ENCODE measurements around the gene CFAP97.

CFAP97 gene

DNA sequence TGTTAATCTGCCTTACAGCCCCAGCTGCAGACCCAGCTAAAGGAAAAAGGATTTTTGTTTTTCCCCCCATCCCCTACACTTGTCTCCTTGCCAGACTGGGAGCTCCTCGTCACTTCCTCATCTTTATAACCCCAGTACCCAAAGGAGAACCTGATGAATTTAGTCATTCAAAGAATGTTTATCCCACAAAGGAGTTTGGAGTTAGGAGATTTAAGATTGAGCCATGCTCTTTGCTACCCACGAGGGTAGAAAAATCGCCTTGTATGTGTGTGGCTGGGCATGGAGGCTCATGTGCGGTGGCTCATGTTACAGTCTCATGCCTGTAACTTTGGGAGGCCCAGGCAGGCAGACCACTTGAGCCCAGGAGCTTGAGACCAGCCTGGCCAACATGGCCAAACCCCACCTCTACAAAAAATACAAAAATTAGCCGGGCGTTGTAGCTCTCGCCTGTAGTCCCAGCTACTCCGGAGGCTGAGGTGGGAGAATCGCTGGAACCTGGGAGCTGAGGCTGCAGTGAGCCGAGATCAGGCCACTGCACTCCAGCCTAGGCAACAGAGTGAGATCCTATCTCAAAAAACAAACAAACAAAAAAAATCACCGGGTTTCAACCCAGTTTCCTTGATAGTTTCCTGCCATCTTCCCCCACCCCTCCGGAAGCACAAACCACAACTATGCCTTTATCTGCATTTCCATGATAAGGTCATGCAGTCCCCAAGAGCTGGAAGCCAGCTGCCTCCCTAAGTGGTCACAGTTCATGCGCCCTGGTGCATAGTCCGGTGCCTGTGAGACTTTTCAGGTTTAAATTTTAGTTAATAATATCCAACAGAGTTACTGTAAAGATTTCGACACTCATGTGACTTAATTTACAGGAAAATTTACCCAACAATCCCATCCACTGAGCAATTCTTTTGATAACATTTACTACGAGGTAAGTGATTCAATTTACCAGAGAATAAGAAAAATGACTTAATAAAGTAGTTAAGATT lies 1.5 kb downstream of the CFAP97 start:
- in situ Hi-C loops (cut with HindIII; ENCODE audit: low sequenced_read_pairs), result no loop called here

DNA sequence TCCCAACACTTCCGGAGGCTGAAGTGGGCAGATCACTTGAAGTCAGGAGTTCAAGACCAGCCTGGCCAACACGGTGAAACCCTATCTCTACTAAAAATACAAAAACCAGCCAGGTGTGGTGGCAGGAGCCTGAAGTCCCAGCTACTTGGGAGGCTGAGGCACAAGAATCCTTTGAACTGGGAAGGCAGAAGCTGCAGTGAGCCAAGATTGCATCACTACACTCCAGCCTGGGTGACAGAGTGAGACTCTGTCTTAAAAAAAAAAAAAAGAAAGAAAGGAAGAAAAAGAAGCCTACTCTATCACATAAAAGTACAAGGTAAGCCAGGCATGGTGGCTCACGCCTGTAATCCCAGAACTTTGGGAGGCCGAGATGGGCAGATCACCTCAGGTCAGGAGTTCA lies 5.6 kb downstream of the CFAP97 start:
- in situ Hi-C loops (cut with HindIII; ENCODE audit: low sequenced_read_pairs), result loop anchor here (25.0 kb wide), 1 partner anchor 189 kb away; the partner anchor contains the start of genes ANKRD37 and LRP2BP

DNA sequence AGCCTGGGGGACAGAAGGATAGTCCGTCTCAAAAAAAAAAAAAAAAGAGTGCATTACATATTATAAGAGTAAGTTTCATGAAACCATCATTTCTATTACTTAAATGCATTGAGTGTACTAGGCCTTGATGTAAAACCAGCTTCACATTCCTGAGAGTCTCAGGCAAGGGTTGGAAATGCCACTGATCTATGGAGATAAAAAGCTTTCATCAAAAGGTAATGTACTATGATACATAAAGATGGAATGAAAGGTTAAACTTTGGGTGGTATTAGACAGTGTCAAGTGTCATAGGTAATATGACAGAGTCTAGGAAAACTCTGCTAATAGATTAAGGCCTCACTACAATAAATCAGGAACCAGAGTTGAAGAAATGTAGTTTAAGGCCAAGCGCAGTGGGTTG lies 7.4 kb downstream of the CFAP97 start:
- in situ Hi-C loops (cut with HindIII; ENCODE audit: low sequenced_read_pairs), result loop anchor here (25.0 kb wide), 1 partner anchor 191 kb away; the partner anchor contains the start of genes ANKRD37 and LRP2BP

DNA sequence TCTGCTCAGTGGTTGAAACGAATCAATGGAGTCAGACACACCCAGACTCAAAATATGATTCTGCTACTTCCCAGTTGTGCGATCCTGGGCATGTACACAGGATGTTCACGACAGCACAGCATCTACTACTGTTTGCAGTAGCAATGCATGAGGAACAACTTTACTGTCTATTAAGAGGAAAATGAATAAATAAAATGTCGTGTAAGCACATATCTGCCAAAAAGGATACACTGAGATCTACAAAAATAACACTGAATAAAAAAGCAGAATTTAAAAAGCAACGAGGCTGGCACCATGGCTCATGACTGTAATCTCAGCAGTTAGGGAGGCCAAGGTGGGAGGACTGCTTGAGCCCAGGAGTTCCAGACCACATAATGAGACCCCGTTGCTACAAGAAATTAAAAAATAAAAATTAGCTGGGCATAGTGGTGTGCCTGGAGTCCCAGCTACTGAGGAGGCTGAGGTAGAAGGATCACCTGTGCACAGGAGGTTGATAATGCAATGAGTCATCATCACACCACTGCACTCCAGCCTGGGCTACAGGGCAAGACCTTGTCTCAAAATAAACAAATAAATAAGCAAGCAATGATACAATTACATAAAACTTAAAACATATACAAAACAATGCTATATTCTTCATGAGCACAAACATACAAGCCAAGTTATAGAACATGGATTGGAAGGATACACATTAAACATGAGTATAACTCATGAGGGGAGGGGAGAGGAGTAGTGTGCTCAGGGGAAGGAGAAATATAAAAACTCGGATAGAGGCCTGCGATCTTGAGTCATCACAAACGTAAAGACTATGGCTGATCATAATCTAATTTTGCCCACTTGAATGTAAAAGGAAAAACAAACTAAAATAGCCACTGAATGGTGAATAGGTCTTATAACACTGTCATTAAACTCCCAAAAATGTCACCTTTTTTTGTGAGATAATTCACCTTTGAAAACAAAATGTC lies 8.6 kb downstream of the CFAP97 start:
- in situ Hi-C loops (cut with HindIII; ENCODE audit: low sequenced_read_pairs), result loop anchor here (25.0 kb wide), 1 partner anchor 192 kb away; the partner anchor contains the start of genes ANKRD37 and LRP2BP

- in situ Hi-C loops (cut with HindIII; ENCODE audit: low sequenced_read_pairs), result loop anchor here (25.0 kb wide), 1 partner anchor 195 kb away; the partner anchor contains the start of genes ANKRD37 and LRP2BP
Measured at GRCh38 chr4:185192059-185192458, 11.7 kb downstream of the CFAP97 start.

GRCh38 chr4:185190306-185190856 lies 13.4 kb downstream of the CFAP97 start:
- in situ Hi-C loops (cut with HindIII; ENCODE audit: low sequenced_read_pairs), result loop anchor here (25.0 kb wide), 1 partner anchor 197 kb away; the partner anchor contains the start of genes ANKRD37 and LRP2BP

- in situ Hi-C loops (cut with HindIII; ENCODE audit: low sequenced_read_pairs), result loop anchor here (25.0 kb wide), 1 partner anchor 198 kb away; the partner anchor contains the start of genes ANKRD37 and LRP2BP
Measured at GRCh38 chr4:185189606-185190305, 14.0 kb downstream of the CFAP97 start.

DNA sequence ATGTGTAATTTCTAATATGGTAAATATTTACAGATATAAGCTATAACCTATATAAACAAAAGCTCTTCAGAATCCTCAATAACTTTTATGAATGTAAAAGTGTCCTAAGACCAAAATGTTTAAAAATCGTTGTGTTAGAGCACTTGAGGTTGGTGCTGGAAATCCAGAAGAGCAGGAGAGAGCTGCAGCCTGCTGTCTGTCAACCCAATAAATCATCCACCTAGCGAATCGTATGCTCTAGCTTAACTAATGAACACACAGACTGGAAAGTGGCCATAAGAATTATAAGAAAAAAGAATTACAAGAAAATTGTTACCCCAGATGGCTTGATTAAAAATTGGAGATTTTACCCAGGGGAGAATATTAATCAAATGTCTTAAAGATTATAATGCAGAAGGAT lies 17.0 kb downstream of the CFAP97 start:
- in situ Hi-C loops (cut with HindIII; ENCODE audit: low sequenced_read_pairs), result loop anchor here (25.0 kb wide), 1 partner anchor 201 kb away; the partner anchor contains the start of genes ANKRD37 and LRP2BP

DNA sequence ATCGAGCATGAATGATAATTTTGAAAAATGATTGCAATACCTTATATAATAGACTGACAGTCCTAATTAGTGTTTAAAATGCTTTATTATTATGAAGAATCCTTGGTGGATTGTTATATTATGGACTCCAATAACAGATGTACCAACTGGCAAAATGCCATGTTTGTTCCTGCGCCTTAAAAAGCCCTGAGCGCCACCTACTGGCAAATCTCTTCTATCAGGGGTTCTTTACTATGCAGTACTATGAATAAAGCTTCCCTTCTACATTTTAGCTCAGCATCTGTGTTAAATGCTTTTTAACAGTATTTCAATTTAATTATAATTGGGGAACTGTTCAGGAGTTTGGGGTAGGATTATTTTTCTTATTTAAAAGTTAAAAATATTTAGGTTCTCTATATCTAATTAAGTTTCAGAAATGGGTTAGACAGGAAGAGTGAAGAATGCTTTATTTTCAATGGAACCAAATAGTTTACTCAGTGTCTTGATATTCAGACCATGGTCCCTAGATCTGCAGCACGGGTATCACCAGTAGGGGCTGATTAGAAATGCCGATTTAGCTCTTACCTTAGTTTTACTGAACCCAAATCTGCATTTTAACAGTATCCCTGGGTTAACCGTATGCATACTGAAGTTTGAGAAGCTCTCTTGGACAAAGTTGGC lies 20.0 kb downstream of the CFAP97 start:
- in situ Hi-C loops (cut with HindIII; ENCODE audit: low sequenced_read_pairs), result loop anchor here (25.0 kb wide), 1 partner anchor 204 kb away; the partner anchor contains the start of genes ANKRD37 and LRP2BP

DNA sequence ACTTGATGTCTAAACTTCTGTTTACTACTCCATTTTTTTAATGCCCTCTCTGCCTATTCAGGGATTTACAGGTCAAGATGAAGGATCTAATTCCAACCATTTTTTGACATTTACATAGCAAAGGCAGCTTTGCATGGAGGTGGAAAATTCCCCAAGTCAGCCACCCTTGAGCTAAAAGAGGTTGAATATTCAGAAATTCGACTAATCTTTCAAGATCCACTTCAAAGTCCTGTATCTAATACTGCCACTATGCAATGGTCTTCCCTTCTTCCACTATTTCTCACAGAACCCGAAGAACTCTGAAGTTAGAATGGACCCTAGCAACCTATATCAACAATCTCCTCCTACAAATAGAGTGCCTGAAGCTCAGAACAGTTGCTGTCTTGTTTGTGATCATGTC lies 21.6 kb downstream of the CFAP97 start:
- in situ Hi-C loops (cut with HindIII; ENCODE audit: low sequenced_read_pairs), result loop anchor here (25.0 kb wide), 1 partner anchor 205 kb away; the partner anchor contains the start of genes ANKRD37 and LRP2BP

DNA sequence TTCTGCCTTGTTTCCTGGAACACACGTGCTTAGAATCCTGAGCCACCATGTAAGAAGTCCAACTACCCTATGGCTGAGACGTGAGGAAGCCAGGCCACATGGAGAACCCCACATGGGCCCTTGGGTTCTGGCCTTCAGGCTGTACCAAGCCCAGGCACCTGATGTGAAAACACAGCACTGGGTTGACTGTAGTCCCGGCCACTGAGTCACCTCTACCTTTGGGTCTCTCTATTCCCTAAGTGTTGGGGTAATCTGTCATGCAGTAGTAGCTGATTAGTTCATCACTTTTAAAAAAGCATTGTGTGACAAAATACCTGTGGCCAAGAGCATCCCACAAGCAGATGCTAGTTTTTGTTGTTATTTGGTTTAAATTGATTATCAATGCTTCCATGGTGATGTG lies 24.3 kb downstream of the CFAP97 start:
- in situ Hi-C loops (cut with HindIII; ENCODE audit: low sequenced_read_pairs), result loop anchor here (25.0 kb wide), 1 partner anchor 208 kb away; the partner anchor contains the start of genes ANKRD37 and LRP2BP

- in situ Hi-C loops (cut with HindIII; ENCODE audit: low sequenced_read_pairs), result no loop called here
Measured at GRCh38 chr4:185171373-185172071, 32.3 kb downstream of the CFAP97 start.

GRCh38 chr4:185167234-185167633 lies 36.6 kb downstream of the CFAP97 start:
- in situ Hi-C loops (cut with HindIII; ENCODE audit: low sequenced_read_pairs), result no loop called here

GRCh38 chr4:185165605-185166063 lies 38.2 kb downstream of the CFAP97 start:
- in situ Hi-C loops (cut with HindIII; ENCODE audit: low sequenced_read_pairs), result no loop called here

GRCh38 chr4:185151296-185151695 lies 52.5 kb downstream of the CFAP97 start:
- in situ Hi-C loops (cut with HindIII; ENCODE audit: low sequenced_read_pairs), result no loop called here

DNA sequence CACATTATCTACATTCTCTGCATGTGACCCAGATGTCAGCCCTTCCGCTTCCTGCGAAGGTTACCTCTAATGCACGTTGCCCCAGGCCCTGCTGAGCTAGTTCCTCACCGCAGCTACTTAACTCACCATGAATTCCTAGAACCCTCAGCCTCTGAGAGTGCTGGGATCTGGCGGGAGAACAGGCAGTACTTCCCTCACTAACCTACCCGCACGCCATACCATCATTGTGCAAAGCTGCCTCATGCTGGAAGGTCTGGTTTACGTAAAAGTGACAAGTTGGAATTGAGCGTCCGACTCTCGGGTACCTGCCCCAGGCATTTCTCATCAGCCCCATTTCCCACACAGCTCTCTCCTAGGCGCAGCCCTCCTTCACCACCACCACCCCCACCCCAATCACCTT lies 54.4 kb downstream of the CFAP97 start:
- in situ Hi-C loops (cut with HindIII; ENCODE audit: low sequenced_read_pairs), result no loop called here

DNA sequence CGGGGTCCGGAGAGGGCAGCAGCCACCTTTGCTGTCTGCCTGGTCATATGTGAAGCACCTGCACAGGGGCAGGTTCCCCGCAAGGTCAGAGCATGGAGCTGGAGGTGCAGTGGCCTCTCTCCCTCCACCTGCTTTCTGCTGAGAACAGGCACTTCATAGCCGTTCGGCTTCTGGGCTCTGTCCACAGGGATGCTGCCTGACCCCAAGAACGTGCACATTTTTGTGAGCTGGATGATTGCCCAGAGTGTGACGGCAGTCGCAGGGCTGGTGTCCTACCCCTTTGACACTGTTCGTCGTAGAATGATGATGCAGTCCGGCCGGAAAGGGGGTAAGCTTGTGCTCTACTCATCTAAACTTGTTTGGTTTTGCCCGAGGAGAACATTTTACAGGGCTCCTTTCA lies 58.2 kb downstream of the CFAP97 start:
- in situ Hi-C loops (cut with HindIII; ENCODE audit: low sequenced_read_pairs), result no loop called here

- in situ Hi-C loops (cut with HindIII; ENCODE audit: low sequenced_read_pairs), result no loop called here
Measured at GRCh38 chr4:185144601-185145240, 59.1 kb downstream of the CFAP97 start.

All from DLD1 (cell line).